GM19099 (cell line): ENCODE measurements around the gene QSOX1.

Experiments used
- POLR2A ChIP-seq: IDR thresholded peaks from 3 replicates; pipeline ENCODE4 v1.6.1; 2011; ENCODE audit warnings: low read depth; ENCODE audit not compliant: insufficient read length; ENCODE audit errors: extremely low read depth

The QSOX1 gene

GRCh38 chr1:180227861-180228647, 73.4 kb downstream of the QSOX1 start:
- TF ChIP-seq POLR2A: no peak

DNA sequence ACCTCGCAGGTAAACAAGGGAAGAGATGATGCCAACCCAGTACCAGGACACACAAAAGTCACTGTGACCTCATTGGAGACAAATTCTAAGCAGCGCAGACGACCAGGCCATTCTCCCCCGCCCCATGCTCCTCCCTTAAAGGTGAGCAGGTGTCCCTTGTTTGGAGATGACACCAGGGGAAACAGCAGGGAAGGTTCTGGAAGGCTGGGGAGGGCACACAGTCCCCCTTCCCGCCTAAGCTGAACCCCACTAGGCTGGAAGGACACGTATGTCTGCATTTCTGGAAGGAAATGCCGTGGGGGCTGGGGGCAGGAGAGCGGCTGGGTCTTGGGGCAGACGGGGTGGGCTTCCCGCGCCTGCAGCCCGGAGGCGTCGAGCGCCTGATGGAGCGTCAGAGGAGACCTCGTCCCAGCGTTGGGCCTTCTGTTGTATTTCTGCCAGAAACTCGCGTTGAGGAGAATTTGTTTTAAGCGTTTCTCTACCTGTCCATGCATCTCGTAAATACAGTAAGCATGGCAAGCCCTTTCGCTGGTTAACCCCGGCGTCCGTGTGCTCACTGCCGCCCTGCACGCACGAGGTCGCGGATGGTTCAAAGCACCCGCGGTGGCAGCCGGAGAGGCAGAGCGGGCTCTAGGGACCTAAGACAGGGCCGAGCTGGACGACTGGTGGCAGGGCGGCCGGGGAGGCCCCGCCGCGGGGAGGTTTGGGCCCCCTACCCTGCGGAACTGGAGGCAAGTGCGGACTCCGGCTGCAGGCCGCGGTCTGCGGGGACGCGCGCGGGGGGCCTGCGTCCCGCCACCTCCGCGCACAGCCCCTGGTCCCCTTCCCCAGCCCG, 74.2 kb downstream of the QSOX1 start:
- no peak for TF ChIP-seq POLR2A

DNA sequence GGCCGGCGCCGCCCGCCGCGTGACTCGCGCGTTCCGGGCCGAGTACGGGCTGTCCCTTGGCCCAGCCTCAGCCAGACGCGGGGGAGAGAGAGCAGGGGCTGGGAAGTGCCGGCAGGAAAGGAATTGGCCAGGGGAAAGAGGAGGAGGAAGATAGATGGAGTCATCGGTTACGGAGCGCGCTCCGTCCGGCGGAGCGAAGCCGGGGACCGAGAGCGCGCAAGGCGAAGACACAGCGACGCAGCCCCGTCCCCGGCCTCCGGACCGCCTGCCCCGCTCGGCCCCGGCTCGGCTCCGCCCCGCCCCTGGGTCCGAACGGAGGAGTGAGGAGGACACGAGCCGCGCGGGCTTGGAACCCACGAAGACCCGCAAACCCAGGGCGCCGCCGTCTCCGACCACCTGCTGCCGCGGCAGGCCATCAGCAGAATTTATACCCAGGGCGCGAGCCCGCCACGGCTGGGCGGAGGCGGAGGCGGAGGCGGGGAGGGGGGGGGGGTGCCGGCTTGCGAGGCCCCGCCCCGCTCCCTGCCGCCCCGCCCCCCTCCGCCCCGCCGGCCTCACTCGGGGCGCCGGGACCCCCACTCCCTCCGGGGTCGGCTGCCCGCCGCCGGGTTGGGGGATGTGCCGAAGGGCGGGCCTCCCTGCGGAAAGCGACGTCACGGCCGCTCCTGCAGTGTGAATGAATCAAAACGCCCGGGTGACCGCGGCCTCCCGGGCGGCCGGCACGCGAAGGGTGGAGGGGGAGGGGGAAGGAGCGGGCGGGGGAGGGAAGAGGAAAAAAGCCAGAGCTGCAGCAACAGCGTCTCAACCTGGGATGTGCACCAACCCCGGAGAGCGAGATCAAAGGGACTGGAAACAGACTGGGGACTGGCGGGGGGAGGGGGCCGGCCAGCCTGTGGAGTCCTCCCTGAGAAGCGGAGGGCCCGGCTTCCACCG, 75.1 kb downstream of the QSOX1 start, which contains the start of gene LHX4:
Gene LHX4 (plus strand): TSS at position 782 of the 933 bp plus-strand sequence. CDS start 266 bp downstream, outside the sequence.
- no peak for TF ChIP-seq POLR2A

GRCh38 chr1:180230416-180230790, 75.7 kb downstream of the QSOX1 start:
- no peak for TF ChIP-seq POLR2A

DNA sequence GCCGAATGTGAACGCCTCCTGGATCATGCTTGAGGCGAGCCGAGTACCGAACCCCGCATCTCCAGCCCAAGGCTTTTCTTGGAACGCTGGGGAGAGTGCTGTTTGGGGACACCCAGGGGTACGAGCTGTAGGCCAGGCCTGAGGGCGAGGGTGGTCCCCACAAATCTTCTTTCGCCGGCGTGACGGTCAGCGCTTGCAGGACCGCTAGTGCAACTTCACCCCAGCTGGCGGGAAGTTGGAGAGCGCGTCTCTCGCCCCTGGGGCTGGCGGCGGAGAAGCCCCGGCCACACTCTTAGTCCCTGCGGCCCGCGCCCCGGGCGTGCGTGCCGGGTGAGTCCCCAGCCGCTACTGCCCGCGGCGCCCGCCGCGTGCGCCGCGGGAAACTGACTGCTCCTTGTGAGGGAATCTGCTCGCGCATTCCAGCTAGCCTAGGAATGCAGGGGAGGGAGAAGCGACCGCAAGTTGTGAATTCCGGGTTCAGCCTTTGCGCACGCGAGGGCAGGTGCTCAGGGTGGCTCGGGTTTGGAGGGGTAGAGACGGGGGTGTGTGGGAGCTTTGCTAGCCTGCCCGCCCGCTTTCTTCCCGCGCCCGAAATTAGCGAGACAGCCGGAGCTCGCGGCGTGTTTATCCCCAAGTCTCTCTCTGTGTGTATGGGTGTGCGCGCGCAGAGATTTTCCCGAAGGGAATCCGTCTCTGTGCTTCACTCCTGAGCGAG, 76.3 kb downstream of the QSOX1 start:
- no peak for TF ChIP-seq POLR2A

GRCh38 chr1:180231506-180231921, 76.8 kb downstream of the QSOX1 start:
- TF ChIP-seq POLR2A: no peak

DNA sequence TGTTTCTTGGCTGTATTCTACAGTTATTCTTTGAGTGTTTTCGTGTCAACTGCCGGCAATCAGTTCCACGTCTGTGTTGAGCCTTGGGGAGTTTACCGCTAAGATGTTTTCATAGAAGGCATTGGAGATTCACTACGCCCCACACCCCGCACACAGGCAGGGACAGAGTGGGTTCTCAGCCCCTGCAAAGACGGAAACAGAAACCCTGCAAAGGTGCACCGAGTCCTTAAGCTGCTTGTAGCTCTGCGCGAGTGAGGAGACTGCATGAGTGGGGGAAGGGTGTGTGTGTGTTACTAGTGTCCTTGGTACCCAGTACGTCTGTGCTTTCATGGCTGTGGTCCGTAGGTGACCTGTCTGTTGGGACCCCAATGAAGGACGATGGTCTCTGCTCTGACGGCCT, 77.3 kb downstream of the QSOX1 start:
- TF ChIP-seq POLR2A: no peak

GRCh38 chr1:180232521-180233043, 77.9 kb downstream of the QSOX1 start:
- TF ChIP-seq POLR2A: no peak

GRCh38 chr1:180233191-180234011, 78.7 kb downstream of the QSOX1 start:
- no peak for TF ChIP-seq POLR2A

GRCh38 chr1:180234369-180235076, 79.9 kb downstream of the QSOX1 start:
- TF ChIP-seq POLR2A: no peak

- TF ChIP-seq POLR2A: no peak
Measured at GRCh38 chr1:180235077-180235501, 80.4 kb downstream of the QSOX1 start.

GRCh38 chr1:180235502-180236239, 81.0 kb downstream of the QSOX1 start:
- TF ChIP-seq POLR2A: no peak
